HG02938 (cell line): Measurements from ENCODE around the gene DYNC2LI1.

ENCODE experiments used
- ATAC-seq: cut with Tn5 transposase; IDR thresholded peaks from one replicate; pipeline ENCODE4 v1.9.1; 2021; ENCODE audit warnings: mild to moderate bottlenecking, moderate library complexity; ENCODE audit not compliant: unreplicated experiment

Gene DYNC2LI1

DNA sequence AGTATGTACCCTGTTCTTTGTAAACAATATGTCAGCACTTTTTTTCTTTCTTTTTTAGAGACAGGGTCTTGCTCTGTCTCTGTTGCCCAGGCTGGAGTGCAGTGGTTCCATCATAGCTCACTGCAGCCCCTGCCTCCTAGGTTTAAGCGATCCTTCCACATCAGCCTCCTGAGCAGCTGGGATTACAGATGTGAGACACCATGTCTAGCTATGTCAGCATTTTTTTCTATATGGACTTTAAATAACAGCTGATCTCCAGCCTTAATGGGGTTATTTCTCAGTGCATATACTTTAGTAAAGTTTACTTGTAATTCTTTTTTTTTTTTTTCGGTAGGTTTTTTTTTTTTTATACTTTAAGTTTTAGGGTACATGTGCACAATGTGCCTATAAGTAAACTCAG, 38.2 kb downstream of the DYNC2LI1 start:
- no peak for ATAC-seq

DNA sequence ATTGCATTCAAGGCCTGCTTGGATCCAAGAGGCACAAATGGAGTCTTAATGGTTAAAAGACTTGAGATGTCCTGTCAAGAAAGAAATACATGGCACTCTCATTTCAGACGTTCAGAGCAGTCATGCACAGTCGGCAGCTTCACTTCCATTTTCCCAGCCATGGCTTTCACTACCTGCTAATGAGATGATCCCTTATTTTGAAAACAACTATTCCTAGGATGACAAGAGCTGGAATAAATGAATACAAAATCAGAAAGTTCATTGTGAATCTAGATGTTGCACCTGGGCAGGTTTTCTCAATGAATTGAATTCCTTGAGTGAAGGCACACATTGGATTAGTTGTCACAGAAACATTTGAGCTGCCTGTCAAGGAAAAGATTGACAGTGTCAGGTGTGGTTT, 39.1 kb downstream of the DYNC2LI1 start:
- no peak for ATAC-seq

- no peak for ATAC-seq
These were observed 40.9 kb downstream of the DYNC2LI1 start for GRCh38 chr2:43814711-43815110.

DNA sequence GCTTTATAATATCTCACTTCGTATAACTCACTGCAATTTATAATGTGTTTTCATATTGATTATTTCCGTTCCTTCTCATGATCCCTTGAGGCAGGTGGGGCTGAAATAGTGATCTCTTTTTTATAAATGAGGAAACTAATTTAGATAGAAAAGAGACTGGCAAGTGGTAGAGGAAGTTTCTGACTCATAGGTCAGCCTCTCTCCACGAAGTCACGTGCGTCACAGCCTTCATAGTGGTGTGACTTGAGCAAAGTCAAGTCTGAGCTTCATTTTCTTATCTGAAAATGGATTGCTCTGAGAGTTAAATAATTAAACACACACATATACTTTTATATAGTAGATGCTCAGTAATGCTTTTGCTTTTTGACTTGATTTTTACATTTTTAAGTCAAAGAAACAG, 44.9 kb downstream of the DYNC2LI1 start:
- ATAC-seq, result no peak

DNA sequence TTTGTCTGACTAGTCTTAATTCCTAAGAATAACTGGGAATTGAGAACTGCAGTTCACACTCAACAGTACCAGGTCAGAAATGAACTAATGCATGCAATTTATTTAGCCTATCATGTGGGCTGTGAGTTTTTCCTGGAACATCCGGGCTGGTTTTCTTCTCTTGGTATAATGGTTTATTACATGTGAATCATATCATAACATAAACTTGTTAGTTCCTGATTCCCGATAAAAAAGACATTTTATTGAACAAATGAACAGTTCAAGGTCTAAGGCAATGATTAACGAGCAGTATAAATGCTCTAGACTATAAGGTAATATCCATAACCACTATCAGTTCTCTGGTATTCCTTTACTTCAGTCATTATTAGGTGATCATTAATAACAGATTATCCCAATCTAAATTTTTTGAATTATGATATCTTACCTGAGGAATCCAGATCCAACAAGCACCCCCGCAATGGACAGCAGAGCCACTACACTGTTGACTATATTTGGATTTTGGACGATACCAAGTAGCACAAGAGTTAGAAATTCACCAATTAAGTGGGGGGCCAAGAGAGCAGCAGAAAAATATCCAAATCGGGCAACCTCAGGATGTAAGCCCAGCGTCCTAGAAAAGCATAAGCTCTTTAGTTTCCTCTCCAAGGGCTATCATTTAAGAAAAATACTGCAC, 45.8 kb downstream of the DYNC2LI1 start:
- ATAC-seq, result no peak

GRCh38 chr2:43822839-43823238, 49.0 kb downstream of the DYNC2LI1 start:
- ATAC-seq, result no peak

- ATAC-seq, result no peak
These were observed 49.9 kb downstream of the DYNC2LI1 start for GRCh38 chr2:43823751-43824150.

- no peak for ATAC-seq
These were observed 50.7 kb downstream of the DYNC2LI1 start for GRCh38 chr2:43824512-43824911.

DNA sequence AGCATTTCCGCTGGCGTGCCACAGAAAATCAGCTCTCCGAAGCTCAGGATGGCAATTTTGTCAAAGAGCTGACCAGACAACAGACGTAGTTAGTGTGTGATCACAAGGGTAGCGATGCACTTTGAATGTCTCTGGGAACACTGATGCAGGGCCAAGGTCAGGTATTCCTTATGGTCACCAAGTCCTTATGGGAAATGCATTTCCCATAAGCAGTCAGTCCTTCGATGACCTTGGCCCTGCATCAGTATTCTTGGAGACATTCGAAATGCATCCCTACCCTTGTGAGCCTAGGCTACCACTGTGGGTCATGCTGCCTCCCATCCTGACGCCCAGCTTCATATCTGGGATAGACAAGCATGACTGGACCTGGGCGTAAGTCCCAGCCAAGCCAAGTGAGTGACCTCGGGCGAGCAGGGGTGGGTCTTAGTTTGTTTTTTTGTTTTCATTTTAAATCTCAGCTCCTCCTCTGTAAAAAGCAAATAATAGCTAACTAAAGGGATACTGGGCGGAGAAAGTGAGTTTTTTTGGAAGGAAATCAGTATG, 51.2 kb downstream of the DYNC2LI1 start:
- no peak for ATAC-seq

GRCh38 chr2:43825841-43826240, 52.0 kb downstream of the DYNC2LI1 start:
- ATAC-seq, result no peak

DNA sequence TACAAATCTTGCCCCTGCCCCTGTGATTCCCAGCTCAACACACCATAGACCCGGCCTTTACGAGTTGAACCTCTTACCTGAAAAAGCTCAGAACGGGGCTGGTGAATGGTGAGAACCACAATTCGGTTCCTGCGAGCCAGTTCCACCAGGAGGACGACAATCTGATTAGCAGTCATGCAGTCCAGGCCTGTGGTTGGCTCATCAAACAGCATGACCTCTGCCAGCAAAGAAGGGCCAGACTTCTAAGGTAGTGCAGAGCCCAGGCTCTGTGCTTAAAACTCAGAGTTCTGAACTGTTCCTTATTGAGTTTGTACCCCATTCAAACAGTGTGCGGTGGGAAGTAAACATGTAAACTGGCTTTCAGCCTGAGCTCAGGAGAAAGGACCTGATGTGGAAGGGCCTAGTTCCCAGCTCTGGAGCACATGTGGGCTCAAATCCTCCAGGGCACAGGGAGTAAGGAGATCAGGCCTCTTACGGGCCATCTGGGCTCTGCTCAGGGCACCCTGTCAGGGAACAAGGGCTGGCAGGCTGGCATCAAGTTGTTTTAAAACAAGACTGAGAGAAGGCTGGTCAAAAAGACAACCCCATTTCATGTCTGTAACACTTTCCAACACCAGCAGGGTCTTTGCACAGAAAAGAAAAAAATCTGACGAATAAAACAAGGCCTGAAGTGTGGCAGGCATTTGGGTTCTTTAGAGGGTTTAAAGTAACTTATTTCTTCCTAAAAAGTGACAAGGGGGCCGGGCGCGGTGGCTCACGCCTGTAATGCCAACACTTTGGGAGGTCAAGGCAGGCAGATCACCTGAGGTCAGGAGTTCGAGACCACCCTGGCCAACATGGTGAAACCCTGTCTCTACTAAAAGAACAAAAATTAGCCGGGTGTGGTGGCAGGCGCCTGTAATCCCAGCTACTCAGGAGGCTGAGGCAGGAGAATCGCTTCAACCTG, 52.7 kb downstream of the DYNC2LI1 start:
- ATAC-seq, result no peak

DNA sequence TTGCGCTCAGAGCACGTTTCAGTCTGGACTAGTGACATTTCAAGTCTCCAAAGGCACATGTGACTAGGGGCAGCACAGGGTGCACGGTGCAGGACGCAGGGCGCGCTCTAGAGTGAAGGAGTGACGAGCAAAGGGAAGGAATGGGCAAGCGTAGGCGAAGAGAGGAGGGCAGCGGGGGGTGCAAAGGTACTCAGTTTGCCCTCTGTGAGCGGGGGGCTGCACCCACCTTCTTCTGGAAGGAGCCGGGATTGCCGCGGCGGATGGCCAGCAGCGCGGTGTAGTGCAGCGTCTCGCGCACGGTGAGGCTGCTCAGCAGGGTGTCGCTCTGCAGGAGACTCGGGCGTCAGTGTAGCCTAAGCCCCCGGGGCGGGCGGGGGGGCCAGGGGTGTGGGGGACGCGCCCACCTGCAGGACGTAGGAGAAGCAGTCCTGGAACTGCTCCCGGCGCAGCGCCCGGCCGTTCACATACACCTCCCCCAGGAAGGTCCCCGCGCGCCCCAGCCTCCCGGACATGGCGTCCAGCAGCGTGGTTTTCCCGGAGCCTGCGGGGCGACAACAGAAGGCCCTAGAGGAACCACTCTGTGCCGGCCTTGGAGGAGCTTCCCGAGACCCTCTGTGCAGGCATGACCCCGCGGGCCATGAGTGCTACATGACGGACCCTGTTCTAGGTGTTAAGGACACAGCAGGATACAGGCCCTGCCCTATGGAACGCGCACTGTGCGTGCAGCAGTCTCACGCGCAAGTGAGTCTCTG, 57.9 kb downstream of the DYNC2LI1 start:
- no peak for ATAC-seq

DNA sequence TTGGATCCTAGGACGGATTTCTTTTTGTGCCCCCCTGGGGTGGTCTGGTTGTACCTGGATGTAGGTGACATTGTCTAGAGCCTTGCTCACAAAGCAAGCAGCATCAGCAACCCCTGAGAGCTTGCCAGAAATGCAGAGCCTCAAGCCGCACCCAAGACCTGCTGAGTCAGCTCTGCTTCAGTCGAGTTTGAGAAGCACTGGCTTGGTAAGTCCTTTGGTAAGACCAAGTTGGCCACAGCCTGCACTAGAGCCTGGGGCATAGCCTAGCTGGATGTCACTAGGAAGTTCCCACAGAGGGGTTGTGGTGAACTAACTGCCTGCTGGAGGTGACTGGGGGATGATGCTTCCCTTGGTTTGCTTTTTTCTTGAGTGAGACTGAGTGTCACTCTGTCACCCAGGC, 58.6 kb downstream of the DYNC2LI1 start:
- no peak for ATAC-seq

GRCh38 chr2:43837033-43837432, 63.2 kb downstream of the DYNC2LI1 start:
- ATAC-seq, result no peak

DNA sequence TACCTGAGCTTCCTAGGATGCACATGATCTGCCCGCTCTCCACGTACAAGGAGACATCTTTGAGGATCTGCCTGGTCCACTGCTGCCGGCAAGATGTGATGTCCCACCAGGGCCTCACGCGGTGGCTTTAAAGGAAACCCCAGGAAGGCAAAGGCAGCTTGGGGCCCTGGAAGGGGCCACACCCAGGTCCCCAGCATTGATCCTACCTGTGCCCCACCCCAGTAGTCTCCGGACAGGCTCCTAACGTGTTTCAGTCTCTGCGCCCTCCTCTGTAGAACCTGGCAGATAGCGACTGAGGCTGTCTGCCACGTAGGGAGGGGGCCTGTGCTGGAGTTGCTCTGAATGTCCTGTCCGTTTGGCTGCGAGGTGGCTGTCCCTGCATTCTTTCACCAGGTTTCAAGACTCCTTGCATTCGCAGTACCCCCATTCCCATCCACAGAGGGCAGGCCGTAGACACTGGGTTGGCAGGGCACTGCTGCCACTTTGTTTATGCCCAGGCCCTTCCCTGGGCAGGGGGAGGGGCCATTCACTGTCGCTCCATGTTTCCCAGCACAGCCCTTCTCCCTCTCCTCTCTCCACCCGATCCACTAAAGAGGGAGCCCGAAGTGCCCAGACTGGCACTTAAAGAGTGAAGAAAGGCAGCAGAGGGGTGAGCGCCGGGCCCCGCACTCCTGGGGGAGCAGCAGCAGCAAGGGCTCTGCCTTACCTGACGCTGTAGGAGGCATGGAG, 64.2 kb downstream of the DYNC2LI1 start:
- ATAC-seq, result no peak

DNA sequence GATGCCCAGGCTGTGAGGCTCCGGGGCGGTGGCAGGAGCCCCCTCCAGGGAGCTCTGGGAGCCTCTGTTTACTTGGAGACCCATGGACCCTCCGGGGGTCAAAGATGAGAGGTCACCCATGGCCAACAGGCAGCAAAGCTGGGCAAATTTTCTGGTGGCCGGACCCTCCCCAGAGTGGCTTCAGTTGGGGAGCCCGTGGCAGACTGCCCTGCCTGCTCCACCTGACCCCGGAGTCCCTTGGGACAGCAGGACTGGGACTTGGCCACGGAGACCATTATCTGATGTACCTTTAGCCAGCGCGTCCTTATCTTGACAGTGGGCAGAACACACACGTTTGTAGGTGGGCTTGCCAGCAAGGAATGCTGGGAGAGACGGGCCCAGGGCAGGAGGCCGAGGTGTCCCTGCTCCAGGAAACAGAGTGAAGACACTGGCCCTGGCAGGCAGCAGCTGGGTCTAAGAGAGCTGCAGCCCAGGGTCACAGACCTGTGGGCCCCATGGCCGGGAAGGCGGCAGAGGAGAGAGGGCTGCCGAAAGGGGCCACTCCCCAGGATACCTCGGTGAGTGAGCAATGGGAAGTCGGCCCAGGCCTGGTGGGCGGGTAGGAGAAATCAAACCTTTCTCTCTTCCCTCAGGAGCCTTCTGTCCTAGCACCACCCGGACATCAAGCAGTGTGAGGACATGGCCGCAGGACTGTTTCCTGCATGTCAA, 64.9 kb downstream of the DYNC2LI1 start, which contains the start of the genes ABCG5 and ABCG8:
TSS of gene ABCG5 (minus strand) at position 280 of the 708 bp plus-strand sequence. CDS start at position 120, 160 bp downstream.
TSS of gene ABCG8 (plus strand) at position 412 of the 708 bp plus-strand sequence. CDS start at position 495, 83 bp downstream.
- no peak for ATAC-seq

GRCh38 chr2:43839776-43840564, 66.1 kb downstream of the DYNC2LI1 start:
- ATAC-seq, result no peak

DNA sequence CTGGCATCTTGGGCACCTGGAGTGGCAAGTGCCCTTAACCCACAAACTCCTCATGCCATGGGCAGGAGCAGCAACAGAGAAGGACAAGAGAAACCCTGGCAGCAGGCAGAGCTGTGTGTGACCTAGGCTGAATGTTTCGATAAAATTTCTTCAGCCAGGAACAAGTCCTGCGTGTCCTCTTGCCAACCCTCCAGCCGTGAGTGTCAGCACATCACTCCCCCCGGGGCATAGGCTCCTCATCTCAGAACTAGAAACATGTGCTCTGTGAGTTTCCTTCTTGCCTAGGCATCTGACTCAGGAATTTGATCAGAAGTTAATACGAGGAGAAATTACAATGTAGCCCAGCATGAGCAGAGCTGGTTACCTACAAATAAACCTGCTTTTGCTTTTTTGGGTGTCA, 67.1 kb downstream of the DYNC2LI1 start:
- no peak for ATAC-seq
